Osteoblast (primary cell): ENCODE data around the gene CCAR1. TPM values are rescaled to one million over a fixed set of nuclear protein-coding genes. Genes with fewer than 3 reads are reported as not detected.
"Not testable (repeated sequence)": the region's sequence is repeated elsewhere in the genome, so short reads cannot be mapped to it uniquely, and the experiment has no call there.

Experiments
- DNase-seq: peaks from one replicate; pipeline ENCODE4 v3.0.0; 2011; ENCODE audit warnings: low spot score, mixed read lengths; ENCODE audit not compliant: insufficient read length; ENCODE audit errors: missing footprints
- H2AFZ ChIP-seq: 2 replicates; pipeline ENCODE4 v1.6.0; 2011; ENCODE audit warnings: mild to moderate bottlenecking, low read length
- H3K27ac ChIP-seq: 2 replicates; pipeline ENCODE4 v1.5.1; 2011; ENCODE audit warnings: mild to moderate bottlenecking, low read depth, low read length, moderate library complexity
- H3K27me3 ChIP-seq: 2 replicates; pipeline ENCODE4 v1.6.0; 2012; ENCODE audit warnings: mild to moderate bottlenecking, control low read depth, inconsistent platforms, low read length, moderate library complexity; ENCODE audit not compliant: insufficient read depth
- H3K36me3 ChIP-seq: 2 replicates; pipeline ENCODE4 v1.5.1; 2011; ENCODE audit warnings: mild to moderate bottlenecking, low read length, control low read depth, moderate library complexity; ENCODE audit not compliant: insufficient read depth
- H3K4me1 ChIP-seq: 2 replicates; pipeline ENCODE4 v1.5.1; 2011; ENCODE audit warnings: mild to moderate bottlenecking, low read length, control low read depth, moderate library complexity; ENCODE audit not compliant: insufficient read depth
- H3K4me2 ChIP-seq: 2 replicates; pipeline ENCODE4 v1.6.0; 2011; ENCODE audit warnings: mild to moderate bottlenecking, low read length; ENCODE audit not compliant: insufficient read depth
- H3K4me3 ChIP-seq: fragments of 200-600 bp; sonication (generic); 3 replicates; pipeline ENCODE4 v1.5.1; 2012; ENCODE audit warnings: mild to moderate bottlenecking, low read length, inconsistent platforms; ENCODE audit not compliant: insufficient read depth
- H3K79me2 ChIP-seq: 2 replicates; pipeline ENCODE4 v1.6.0; 2012; ENCODE audit warnings: mild to moderate bottlenecking, low read length, control low read depth, inconsistent platforms; ENCODE audit not compliant: insufficient read depth
- H3K9me3 ChIP-seq: 2 replicates; pipeline ENCODE4 v1.5.1; 2011; ENCODE audit warnings: low read depth, low read length, control low read depth
- H4K20me1 ChIP-seq: 2 replicates; pipeline ENCODE4 v1.6.0; 2012; ENCODE audit warnings: mild to moderate bottlenecking, low read length, control low read depth; ENCODE audit not compliant: insufficient read depth
- total RNA-seq: library from RNA; depleted of rRNA; stranded (reverse); fragments of >200 nt; gene quantifications from 2 replicates; pipeline ENCODE4 v1.2.3, GENCODE V29; 2012
- TF ChIP-seq, protein P1 (sequence below): IDR thresholded peaks from 2 replicates; pipeline ENCODE4 v1.5.1; 2011; ENCODE audit warnings: mild to moderate bottlenecking, low read depth, low read length, moderate library complexity; ENCODE audit errors: extremely low read depth

Gene CCAR1
- total RNA-seq, 1 donor, result 49.2 TPM

DNA sequence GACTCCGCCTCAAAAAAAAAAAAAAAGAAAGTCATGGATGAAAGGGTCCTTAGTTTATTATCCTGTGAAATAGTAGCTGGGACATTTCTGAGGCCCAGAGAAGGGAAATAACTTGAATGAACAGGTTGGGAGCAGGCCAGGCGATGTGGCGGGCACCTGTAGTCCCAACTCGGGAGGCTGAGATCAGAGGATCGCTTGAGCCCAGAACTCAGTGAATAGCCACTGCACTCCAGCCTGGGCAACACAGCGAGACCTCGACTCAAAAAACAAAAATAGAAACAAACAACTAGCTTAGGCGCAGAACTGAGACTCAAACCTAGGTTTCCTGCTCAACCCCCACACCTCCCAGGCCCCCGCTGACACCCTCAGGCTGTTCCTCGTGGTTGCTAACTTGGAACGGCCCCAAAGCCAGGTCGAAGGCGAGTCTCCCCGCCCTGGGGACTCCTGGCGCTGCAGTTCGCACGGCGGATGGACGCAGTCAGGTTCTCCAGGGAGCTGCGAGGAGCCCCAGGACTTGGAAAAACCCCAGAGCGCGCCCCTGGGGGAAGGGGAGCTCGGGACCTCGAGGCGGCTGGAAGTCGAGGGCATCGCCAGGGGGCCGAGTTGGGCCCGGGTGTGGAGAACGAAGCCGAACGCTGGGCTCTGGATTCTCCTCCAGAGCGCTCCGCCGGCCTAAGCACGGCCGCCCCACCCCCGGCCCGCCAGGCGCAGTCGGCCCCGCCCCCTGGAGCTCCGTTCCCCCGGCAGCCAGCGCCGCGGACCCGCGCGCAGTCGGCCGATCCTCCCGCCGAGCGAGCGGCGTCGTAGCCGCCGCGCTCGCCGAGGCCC is 105.9 kb downstream of the CCAR1 start, which contains the start of gene STOX1:
Gene STOX1 (plus strand): TSS at position 768 of the 828 bp plus-strand sequence. CDS start 93 bp downstream, outside the sequence.
- Histone ChIP-seq H3K4me3 (peak within 1 kb of the TSS; percentile 72), H3K27ac (no peak within 1 kb of the TSS), H3K4me1 (peaks cover 4% of the 10 kb centered on the region), H2AFZ (peak within 1 kb of the TSS; percentile 89), H3K36me3 (no peaks in the 10 kb centered on the region), H3K79me2 (no peaks in the 10 kb centered on the region), H4K20me1 (no peaks in the 10 kb centered on the region), H3K9me3 (no peaks in the 10 kb centered on the region), H3K4me2 (peak within 1 kb of the TSS; percentile 86), H3K27me3 (peaks cover 29% of the 10 kb centered on the region)
- TF ChIP-seq, protein P1, sequence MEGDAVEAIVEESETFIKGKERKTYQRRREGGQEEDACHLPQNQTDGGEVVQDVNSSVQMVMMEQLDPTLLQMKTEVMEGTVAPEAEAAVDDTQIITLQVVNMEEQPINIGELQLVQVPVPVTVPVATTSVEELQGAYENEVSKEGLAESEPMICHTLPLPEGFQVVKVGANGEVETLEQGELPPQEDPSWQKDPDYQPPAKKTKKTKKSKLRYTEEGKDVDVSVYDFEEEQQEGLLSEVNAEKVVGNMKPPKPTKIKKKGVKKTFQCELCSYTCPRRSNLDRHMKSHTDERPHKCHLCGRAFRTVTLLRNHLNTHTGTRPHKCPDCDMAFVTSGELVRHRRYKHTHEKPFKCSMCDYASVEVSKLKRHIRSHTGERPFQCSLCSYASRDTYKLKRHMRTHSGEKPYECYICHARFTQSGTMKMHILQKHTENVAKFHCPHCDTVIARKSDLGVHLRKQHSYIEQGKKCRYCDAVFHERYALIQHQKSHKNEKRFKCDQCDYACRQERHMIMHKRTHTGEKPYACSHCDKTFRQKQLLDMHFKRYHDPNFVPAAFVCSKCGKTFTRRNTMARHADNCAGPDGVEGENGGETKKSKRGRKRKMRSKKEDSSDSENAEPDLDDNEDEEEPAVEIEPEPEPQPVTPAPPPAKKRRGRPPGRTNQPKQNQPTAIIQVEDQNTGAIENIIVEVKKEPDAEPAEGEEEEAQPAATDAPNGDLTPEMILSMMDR, result no peak
- DNase-seq, result peak; percentile 93

DNA sequence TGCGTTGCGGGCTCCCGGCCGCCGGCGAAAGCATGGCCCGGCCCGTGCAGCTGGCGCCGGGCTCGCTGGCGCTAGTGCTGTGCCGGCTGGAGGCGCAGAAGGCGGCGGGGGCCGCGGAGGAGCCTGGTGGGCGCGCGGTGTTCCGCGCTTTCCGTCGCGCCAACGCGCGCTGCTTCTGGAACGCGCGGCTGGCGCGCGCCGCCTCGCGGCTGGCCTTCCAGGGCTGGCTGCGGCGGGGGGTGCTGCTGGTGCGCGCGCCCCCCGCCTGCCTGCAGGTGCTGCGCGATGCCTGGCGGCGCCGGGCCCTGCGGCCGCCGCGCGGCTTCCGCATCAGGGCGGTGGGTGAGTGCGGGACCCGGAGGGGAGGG is 106.5 kb downstream of the CCAR1 start:
- H3K9me3 ChIP-seq, H4K20me1 ChIP-seq, H3K79me2 ChIP-seq, H3K27ac ChIP-seq, H2AFZ ChIP-seq, H3K36me3 ChIP-seq, H3K4me1 ChIP-seq, DNase-seq: not testable (repeated sequence)
- Histone ChIP-seq H3K4me3 (peak overlapping the region; percentile 72), H3K27me3 (peaks cover 35% of the 10 kb centered on the region), H3K4me2 (peak overlapping the region; percentile 86)

DNA sequence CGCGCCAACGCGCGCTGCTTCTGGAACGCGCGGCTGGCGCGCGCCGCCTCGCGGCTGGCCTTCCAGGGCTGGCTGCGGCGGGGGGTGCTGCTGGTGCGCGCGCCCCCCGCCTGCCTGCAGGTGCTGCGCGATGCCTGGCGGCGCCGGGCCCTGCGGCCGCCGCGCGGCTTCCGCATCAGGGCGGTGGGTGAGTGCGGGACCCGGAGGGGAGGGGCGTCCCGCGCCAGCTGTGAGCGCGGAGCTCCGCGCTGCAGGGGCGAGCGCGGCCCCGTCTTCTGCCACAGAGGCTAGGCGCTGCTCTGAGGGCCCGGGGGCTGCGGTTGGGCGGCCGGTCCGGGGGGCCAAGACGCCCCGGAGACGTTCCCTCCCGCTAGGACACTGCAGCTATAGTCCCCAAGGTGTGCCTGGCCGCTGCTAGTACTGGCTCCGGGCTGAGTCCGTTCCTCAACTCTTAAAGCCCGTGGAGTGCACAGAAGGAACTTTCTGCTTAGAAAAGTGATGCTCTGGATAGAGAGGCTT is 107.1 kb downstream of the CCAR1 start:
- not testable (repeated sequence) for H3K36me3 ChIP-seq, H3K79me2 ChIP-seq, H3K9me3 ChIP-seq, H4K20me1 ChIP-seq, H3K4me3 ChIP-seq, H2AFZ ChIP-seq, H3K27ac ChIP-seq, H3K4me1 ChIP-seq
- Histone ChIP-seq H3K27me3 (peaks cover 38% of the 10 kb centered on the region), H3K4me2 (peak overlapping the region; percentile 60)
- DNase-seq, result peak; percentile 80

DNA sequence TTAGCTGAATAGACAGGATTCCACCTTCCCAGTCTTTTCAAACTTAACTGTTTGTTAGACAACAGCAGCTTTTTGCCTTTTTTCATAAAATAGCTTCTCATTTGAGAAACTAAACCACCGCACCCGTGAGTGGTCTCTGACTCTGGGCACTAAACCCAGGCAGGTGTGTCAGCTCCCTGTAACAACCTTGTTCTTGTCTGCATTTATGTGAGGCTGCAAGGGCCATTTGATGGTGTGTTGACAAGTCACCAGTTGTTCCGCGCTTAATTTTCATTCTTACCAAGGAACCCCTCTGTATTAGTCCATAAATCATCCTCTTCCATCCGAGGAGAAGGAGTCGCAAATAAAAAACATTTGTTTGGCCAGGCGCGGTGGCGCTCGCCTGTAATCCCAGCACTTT is 107.8 kb downstream of the CCAR1 start:
- TF ChIP-seq, protein P1, result no peak
- H4K20me1 ChIP-seq, result no peaks in the 10 kb centered on the region
- H3K9me3 ChIP-seq, result no peaks in the 10 kb centered on the region
- no peak overlapping the region for H3K4me2 ChIP-seq
- DNase-seq, result no peak
- H3K27me3 ChIP-seq, result peaks cover 44% of the 10 kb centered on the region
- H2AFZ ChIP-seq, result no peak overlapping the region
- H3K36me3 ChIP-seq, result no peaks in the 10 kb centered on the region
- no peak overlapping the region for H3K4me3 ChIP-seq
- H3K79me2 ChIP-seq, result no peaks in the 10 kb centered on the region
- peaks cover 4% of the 10 kb centered on the region for H3K4me1 ChIP-seq
- no peak overlapping the region for H3K27ac ChIP-seq

DNA sequence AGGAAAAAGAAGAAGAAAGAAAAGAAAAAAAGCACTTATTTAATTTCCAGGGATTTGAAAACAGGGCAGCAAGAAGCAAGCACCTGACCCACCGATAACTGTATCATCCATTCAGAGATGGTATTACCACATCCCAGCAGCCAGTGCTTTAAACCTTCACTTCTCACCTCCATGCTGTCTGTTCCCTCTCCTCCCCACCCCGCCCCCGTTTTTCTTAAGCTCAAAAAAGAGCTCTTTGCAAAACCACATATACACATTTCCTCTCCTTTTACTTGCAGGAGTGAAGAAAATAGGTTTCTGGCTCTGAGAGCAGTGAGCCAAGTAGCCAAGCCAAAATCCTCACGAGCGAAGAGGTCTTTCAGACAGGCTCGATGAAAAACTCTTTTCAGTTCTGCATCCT is 108.5 kb downstream of the CCAR1 start:
- TF ChIP-seq, protein P1, result no peak
- Histone ChIP-seq H2AFZ (no peak overlapping the region), H3K27me3 (peaks cover 50% of the 10 kb centered on the region), H3K27ac (no peak overlapping the region), H3K4me1 (peaks cover 4% of the 10 kb centered on the region), H3K79me2 (no peaks in the 10 kb centered on the region), H3K9me3 (no peaks in the 10 kb centered on the region), H4K20me1 (no peaks in the 10 kb centered on the region), H3K4me2 (no peak overlapping the region), H3K4me3 (no peak overlapping the region), H3K36me3 (no peaks in the 10 kb centered on the region)
- DNase-seq, result no peak
